HG03378 (cell line): Measurements from ENCODE around the gene DPY19L3.
"Not testable (repeated sequence)": the region's sequence is repeated elsewhere in the genome, so short reads cannot be mapped to it uniquely, and the experiment has no call there.

Experiments used
- ATAC-seq: cut with Tn5 transposase; IDR thresholded peaks from one replicate; pipeline ENCODE4 v1.9.1; 2021; ENCODE audit warnings: mild to moderate bottlenecking, moderate library complexity; ENCODE audit not compliant: unreplicated experiment

DPY19L3 gene, protein sequence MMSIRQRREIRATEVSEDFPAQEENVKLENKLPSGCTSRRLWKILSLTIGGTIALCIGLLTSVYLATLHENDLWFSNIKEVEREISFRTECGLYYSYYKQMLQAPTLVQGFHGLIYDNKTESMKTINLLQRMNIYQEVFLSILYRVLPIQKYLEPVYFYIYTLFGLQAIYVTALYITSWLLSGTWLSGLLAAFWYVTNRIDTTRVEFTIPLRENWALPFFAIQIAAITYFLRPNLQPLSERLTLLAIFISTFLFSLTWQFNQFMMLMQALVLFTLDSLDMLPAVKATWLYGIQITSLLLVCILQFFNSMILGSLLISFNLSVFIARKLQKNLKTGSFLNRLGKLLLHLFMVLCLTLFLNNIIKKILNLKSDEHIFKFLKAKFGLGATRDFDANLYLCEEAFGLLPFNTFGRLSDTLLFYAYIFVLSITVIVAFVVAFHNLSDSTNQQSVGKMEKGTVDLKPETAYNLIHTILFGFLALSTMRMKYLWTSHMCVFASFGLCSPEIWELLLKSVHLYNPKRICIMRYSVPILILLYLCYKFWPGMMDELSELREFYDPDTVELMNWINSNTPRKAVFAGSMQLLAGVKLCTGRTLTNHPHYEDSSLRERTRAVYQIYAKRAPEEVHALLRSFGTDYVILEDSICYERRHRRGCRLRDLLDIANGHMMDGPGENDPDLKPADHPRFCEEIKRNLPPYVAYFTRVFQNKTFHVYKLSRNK

DNA sequence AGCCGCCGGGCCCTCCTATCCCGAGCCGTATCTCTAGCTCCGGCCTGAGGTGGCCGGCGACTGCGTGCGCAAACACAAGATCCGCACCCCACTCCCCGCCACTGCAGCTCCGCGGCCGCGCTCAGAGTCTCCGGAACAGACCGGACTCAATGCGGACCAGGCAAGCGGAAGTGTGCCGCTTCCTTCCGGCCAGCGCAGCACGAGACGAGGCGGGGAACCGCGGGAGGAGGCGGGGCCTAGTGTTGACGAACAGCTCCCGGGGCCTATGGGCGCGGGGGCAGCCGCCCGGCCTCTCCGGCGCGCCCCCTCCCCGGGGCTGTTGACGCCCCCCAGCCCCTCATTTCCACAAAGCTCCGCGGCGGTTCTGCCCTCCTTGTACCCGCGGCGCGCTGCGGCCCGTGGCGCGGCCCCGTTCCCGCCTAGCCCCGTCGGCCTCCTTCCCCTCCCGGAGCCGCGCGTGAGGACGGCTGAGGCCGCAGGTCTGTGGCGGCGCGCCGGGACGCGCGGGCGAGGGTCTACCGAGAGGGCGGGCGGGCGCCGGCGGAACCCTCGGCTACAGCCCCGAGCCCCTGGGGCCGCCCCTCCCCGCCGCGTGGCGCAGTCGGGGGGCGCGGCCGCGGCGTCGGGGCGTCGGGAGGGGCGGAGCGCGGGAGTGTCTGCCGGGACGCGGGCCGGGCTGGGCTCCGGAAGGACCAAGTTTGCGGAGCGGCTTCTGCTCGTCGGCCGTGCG is at the start of gene DPY19L3:
Gene DPY19L3, plus strand, starts transcription at position 340 of the 730 bp plus-strand sequence. CDS start 2,484 bp downstream, outside the sequence.
- peak; percentile 90 for ATAC-seq

DNA sequence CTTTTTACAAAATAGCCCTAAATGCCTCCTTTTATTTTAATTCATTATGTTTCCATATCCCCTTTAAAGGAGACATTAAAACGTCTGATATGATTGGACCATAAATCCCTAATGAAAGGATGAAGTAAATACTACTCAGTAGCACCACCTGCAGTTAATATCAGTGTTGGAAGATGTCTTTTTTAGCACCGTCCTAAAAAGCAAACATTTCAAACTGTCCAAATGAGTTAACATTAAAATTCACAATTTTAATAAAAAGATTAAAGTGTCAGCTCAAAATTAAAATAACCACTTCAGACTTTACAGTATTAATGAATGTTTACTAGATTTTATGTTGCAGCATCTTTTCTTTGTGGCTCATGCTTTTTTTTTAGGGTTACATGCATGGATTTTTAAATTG is 47.9 kb upstream of the DPY19L3 start:
- ATAC-seq, result no peak

DNA sequence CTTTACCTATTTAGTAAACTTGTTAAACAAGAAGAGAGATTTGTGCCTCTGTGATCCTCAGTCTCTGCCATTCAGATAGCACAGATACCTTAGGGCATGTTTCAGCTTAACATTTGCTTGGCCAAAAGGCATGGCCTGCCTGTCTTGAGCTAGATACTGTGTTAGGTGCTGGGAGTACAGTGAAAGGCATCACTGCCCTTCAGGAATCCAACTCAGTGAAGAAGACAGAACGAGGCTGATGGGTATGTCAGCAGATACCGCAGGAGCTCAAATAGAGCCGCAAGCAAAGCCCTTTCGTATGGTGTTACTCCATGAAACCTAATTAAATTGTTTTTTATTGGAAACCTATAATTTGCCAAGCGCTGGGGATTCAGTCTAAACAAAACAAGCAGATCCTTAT is 47.2 kb upstream of the DPY19L3 start:
- ATAC-seq, result no peak

DNA sequence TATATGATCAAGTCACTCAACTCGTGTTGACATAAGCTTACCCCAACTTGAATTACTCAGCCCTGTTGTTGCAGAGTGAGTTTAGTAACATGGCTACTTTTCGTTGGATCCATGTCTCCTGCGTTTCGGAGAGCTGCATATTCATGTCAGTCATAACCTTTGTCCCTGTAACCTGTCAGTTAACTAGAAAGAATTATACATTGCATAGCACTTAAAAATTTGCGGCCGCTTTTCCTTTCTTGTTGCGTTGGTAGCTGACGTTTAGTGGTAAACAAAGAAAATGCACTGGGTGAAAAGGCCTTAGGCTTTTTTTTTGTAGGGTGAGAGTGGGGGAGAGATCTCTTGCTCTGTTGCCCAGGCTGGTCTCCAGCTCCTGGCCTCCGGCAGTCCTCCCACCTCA is 46.0 kb upstream of the DPY19L3 start:
- no peak for ATAC-seq

DNA sequence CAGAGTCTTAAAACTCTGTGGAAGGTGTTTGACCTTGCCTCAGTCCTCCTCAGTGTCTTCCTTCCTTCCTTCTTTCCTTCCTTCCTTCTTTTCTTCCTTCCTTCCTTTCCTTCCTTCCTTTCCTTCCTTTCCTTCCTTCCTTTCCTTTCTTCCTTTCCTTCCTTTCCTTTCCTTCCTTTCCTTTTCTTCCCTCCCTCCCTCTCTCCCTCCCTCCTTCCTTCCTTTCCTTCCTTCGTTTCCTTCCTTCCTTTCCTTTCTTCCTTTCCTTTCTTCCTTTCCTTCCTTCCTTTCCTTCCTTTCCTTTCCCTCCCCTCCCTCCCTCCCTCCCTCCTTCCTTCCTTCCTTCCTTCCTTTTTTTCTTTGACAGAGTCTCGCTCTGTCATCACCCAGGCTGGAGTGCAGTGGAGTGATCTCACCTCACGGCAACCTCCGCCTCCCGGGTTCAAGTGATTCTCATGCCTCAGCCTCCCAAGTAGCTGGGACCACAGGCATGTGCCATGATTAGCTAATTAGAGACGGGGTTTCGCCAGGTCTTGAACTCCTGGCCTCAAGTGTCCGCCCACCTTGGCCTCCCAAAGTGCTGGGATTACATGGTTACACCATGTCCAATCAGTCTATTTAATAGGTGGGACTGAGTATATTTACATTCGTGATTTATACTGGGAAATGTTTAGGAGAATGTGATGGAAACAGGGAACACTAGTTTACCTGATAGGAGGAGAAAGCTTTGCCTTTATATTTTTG is 43.8 kb upstream of the DPY19L3 start:
- no peak for ATAC-seq

DNA sequence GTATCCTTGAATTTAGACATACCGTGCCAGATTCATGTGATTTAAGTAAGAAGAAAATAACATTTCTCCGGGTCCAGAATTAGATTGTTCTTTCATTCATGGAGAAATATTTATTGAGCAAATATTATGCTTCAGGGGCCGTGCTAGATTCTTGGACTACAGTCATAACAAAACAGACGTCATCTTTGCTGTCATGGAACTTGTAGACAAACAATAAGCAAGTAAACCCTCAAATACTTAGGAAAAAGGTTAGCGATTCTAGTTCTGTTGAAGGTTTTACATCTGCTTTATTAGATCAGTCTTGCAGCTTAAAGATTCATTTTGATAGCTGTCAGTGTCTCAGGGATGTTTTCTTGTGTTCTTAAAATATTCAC is 43.3 kb upstream of the DPY19L3 start:
- ATAC-seq, result no peak

DNA sequence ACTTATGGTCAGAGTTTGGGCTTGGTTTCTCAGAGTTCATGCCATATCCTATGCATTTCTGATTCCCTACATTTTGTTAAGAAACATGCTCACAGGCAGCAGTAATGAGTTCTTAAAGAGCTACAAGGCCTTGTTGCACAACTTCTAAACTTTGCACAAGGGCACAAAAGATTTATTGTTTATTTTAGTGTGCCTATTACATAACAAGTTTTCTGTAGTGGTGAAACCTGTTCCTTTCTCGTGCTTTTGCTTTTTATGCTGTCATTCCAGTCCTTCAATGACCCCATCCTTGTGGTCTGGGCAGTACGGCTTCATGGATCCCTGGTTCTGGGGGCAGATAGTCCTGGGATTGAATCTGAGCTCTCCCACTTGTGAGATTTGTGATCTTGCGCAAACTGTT is 42.4 kb upstream of the DPY19L3 start:
- no peak for ATAC-seq

DNA sequence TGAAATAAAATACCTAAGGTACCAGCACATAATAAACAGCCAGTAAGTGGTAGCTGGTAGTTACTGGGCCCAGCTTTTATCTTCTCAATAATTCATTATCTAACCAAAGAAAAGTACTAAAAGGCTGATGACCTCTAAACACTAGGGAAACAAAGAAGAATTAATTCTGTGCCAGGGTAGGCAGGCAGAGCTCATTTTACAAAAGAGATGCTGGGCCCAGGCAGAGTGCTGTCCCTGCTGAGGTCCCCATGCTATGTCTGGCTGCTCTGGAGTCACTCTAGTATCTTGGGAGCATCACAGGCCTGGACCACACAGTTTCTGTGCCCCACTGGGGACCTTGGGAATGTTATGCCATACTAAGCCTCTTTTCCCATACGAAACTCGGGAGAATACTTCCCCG is 41.9 kb upstream of the DPY19L3 start:
- no peak for ATAC-seq

DNA sequence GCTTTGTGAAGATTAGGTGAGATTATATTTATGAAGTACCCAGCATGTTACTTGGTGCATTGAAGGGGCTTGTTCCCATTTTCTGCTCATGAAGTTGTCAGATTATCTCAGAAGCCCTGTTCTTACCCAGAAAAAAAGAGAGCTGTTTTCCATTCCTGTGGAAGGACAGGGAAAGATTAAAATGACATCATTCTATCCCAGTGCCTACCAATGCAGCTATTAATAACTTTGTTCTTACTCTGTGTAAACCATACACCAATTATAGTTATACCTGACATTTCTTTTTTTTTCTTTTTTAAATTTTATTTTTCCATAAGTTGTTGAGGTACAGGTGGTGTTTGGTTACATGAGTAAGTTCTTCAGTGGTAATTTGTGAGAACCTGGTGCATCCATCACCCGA is 41.5 kb upstream of the DPY19L3 start:
- no peak for ATAC-seq

DNA sequence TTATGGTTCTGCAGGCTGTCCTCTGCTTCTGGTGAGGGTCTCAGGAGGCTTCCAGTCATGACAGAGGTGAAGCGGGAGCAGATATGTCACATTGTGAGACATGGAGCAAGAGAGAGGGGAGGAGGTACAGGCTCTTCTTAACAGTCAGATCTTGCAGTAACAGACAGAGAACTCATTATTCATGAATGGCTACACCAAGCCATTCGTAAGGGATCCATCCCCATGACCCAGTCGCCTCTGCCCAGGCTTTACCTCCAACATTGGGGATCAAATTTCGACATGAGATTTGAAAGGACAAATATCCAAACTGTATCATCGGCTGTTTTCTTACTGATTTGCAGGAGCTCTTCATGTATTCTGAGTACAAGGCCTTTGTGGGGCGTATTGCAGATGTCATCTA is 38.5 kb upstream of the DPY19L3 start:
- no peak for ATAC-seq

DNA sequence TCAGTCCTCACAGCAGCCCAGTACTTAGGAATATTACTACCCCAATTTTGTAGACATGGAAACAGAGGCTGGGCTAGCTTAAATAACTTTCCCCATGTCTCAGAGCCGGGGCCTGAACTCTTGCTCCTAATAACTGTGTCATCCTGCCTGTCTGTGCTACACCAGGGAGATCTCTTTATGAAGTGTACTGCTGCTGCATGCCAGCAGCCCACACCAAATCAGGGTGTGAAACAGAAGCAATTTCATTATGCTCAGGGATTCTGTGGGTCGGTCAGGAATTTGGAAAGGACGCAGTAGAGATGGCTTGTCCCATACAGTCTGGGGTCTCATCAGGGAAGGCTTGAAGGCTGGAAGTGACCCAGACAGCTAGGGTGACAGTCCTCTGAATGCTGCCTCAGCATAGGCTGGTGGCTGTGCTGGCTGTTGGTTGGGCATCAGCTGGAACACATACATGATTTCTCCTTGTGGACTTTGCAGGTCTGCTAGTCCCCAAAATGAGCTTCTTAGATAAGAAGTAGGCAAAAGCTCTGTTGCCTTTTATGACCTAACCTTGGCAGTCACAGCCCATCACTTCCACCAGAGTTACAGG is 37.5 kb upstream of the DPY19L3 start:
- no peak for ATAC-seq

DNA sequence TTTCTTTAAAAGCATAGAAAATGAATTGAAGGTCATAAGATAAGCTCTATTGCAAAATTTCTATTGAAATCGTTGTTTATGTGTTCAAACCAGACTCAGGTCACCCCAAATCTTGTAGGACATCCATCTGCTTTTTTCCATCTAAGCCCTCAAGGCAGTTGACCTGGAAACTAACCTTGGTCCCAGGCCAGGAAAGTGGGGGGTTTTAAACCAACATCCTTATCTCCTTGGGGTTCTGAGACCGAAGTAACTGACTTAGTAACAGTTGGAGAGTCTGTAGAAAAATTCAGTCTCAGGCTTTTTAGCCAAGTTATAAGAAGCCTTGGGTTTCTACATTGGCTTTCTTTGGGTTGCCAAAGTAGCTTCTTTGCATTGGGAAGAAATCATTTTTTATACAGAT is 36.8 kb upstream of the DPY19L3 start:
- ATAC-seq, result no peak

DNA sequence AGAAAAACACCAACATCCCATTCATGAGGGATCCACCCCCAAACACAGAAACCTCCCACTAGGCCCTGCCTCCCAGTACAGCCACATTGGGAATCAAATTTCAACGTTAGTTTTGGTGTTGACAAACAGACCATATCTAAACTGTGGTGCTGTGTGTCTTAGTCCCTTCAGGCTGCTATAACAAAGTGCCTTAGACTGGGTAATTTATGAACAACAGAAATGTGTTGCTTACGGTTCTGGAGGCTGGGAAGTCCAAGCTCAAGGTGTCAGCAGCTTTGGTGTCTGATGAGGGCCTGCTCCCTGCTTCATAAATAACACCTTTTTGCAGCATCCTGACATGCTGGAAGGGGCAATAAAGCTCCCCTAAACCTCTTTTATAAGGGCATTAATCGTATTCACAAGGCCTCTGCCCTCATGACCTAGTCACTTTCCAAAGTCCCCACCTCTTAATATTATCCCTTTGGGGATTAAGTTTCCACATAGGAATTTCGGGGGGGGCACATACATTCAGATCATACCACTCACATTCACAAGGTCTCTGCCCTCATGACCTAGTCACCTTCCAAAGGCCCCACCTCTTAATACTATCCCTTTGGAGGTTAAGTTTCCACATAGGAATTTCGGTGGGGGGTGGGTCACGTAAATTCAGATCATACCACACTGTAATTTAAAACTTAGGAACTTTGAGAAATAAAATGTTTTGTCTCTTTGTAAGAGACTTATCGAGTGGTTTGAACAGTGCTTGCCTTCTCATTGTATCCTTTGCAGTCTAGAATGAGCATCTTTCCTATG is 32.6 kb upstream of the DPY19L3 start:
- no peak for ATAC-seq

DNA sequence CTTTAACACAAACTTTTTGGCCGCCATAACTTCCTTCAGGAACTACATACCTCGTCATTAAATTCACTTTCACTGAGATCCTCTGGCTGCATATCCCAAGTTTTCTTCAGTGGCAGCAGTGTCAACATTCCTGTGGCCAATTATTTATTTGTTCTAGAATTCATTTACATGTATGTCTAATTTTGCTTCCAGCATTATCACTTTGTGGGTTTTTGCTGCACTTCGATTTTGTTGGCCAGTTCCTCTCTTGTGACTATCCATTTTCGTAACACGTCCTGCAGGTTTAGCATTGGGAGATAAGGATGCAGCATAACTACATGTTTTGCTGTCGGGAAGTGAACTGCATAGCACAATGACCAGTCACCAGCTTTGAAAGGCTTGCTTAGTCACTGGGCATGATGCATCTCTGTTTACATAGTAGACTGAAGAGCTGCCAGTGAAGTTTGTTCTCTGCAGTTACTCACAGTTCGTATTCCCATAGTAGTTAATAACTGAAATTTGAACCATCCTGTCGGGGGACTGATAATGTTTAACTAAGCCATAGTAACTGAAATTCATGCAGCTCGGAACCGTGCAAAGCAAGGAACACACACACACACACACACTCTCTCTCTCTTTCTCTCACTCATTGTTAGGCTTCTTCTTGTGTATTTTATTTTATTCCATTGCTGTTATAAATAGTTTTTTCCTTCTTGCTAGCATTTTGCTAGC is 31.8 kb upstream of the DPY19L3 start:
- ATAC-seq, result no peak

DNA sequence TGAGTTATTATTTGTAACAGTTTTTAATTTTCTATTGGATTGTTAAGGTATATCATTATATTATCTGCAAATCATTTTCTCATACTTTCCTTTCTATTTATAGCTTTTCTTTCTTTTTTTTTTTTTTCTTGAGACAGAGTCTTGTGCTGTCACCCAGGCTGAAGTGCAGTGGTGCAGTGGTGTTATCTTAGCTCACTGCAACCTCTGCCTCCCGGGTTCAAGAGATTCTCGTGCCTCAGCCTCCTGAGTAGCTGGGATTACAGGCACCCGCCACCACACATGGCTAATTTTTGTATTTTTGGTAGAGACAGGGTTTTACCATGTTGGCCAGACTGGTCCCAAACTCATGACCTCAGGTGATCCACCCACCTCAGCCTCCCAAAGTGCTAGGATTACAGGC is 31.2 kb upstream of the DPY19L3 start:
- ATAC-seq, result not testable (repeated sequence)

DNA sequence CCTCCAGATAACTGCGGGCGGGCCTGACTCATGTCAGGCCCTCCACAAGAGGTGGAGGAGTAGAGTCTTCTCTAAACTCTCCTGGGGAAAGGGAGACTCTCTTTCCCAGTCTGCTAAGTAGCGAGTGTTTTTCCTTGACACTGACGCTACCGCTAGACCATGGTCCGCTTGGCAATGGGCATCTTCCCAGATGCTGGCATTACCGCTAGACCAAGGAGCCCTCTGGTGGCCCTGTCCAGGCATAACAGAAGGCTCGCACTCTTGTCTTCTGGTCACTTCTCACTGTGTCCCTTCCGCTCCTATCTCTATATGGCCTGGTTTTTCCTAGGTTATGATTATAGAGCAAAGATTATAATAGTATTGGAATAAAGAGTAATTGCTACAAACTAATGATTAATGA is 28.5 kb upstream of the DPY19L3 start:
- not testable (repeated sequence) for ATAC-seq

DNA sequence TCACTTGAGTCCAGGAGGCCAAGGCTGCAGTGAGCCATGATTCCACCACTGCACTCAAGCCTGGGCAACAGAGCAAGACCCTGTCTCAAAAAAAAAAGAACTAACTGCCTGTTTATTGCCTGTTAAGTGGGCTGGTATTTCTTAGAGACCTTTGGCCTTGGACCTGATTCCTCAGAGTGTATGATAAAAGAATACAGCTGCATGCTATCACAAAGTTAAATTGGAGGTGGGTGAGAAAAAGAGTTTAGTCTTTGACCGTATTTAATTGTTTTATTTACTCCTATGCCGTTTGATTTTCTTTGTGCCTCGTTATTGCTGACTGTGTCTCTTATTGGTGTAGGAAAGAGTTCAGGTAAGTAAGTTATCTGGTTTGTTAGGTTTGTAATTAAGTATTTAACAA is 25.3 kb upstream of the DPY19L3 start:
- no peak for ATAC-seq

DNA sequence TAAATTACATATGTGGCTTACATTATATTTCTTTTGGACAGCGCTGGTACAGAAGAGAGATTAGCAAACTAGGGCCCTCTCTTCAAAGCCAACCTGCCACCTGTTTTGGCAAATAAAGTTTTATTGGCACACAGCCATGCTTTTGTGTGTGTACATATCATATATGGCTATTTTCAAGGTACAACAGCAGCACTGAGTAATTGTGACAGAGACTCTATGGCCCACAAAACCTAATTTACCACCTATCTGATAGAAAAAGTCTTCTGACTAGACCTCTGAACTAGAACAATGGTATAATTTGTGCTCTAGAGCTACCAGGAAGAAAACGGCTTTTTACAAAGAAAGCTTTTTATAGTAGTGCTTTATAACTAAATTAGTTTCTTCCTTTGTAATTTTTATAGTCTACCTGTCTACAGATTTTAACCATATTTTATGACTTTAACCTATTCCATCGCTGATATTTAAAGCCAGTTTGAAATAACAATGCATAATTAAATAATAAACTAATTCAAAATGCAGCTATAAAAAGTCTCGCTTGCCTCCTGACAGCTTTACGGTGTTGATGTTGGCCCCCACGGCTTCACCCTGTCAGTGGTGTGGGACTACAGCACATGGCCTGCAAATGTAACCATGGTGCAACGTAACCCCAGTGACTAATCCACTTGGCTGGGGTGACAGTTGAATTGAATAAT is 17.7 kb upstream of the DPY19L3 start:
- no peak for ATAC-seq

DNA sequence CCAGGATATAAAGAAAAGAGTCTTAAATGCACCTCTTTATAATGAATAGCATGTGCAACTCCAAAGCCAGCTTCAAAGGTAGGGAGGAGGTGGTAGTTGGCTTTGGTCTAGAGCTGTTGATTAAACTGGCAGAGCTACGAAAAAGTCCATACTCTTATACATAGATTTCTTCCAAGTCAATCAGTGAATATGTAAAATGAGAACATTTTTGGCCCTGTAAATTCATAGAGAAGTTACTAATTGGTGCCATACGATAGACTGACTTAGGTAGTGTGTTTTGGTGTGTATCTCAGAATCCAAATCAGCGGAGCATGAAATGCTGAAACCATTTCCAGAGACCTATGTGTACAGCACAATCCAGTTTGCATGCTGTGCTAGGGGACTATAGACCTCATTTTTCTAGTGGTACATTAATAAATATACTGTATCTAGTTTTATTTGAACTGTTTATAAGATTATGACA is 17.1 kb upstream of the DPY19L3 start:
- ATAC-seq, result no peak
